Measurements from ENCODE around the gene MLLT10. TPM values are rescaled to one million over a fixed set of nuclear protein-coding genes. Genes with fewer than 3 reads are reported as not detected.

The MLLT10 gene
- total and polyA plus RNA-seq, 10 of the 15 experiments (the other 5 are each of a cell fraction or from before 2014, with no cell fraction given), result 8.7 to 61.1 (median 28.5) TPM

- RAD21 ChIA-PET (ENCODE audit: unreplicated experiment), result interaction anchor here (1.4 to 1.9 kb wide), 2 partner anchors 11 to 169 kb away, joined by 4 read pairs; no protein-coding TSS in a partner anchor
- SMC1A ChIA-PET (ENCODE audit: uncharacterized antibody, unreplicated experiment), result interaction anchor here (0.7 to 2.5 kb wide), 5 partner anchors 8 to 223 kb away, joined by 3 to 15 read pairs (median 4); no protein-coding TSS in a partner anchor
- H3K4me1 ChIP-seq (ENCODE audit: control insufficient read depth, insufficient read depth, low read length), result peaks cover 3% of the 10 kb centered on the region
- H3K9ac ChIP-seq (ENCODE audit: control insufficient read depth, insufficient read depth, low read length), result no peak overlapping the region
- H4K20me1 ChIP-seq (ENCODE audit: control insufficient read depth, insufficient read depth), result no peaks in the 10 kb centered on the region
- no peak for FAIRE-seq
- intact Hi-C loops (cut with micrococcal nuclease; ENCODE audit: unreplicated experiment) (no loop called here), in situ Hi-C loops (cut with MboI) (no loop called here)
- TF ChIP-seq ETV6 (conservative IDR thresholded peaks at IDR 0.05 in 1 of 2, IDR thresholded peaks at IDR 0.05 in 1 of 2; ENCODE audit: borderline replicate concordance in 1 of 2, low read depth in 1 of 2) (no peak), SRF (IDR thresholded peaks at IDR 0.05; ENCODE audit: low read depth in 2 of 2, low read length in 2 of 2) (no peak), CBX3 (IDR thresholded peaks at IDR 0.05; ENCODE audit: borderline replicate concordance, low read depth) (no peak), ZBED1 (IDR thresholded peaks at IDR 0.05; ENCODE audit: borderline replicate concordance) (no peak)
- H2AFZ ChIP-seq (ENCODE audit: control insufficient read depth, low read depth, low read length), result no peak overlapping the region
- no peak overlapping the region for H3K27ac ChIP-seq (ENCODE audit: control insufficient read depth, insufficient read depth)
- no peak for ATAC-seq
- CTCF ChIA-PET, result interaction anchor here (0.5 to 2.4 kb wide), 3 partner anchors 12 to 740 kb away, joined by 3 to 12 read pairs (median 3); no protein-coding TSS in a partner anchor
- POLR2A ChIA-PET, result interaction anchor here (0.9 to 1.8 kb wide), 2 partner anchors 8 to 11 kb away, joined by 3 to 6 read pairs; no protein-coding TSS in a partner anchor
- 26% methylated on average over 1 of the region's 1 CpG for WGBS (ENCODE audit: insufficient coverage, insufficient replicate concordance, low lambda C conversion rate, missing lambda C conversion rate)
- no peak overlapping the region for H3K4me3 ChIP-seq
- DNase-seq (ENCODE audit: low read depth, low spot score), result no peak
- H3K36me3 ChIP-seq (ENCODE audit: control insufficient read depth in 2 of 2, insufficient read depth in 2 of 2, low read length in 1 of 2), result peaks cover 0 to 13% of the 10 kb centered on the region in 2 experiments; a peak in 2 of 4 replicates
- no peaks in the 10 kb centered on the region for H3K9me3 ChIP-seq (replicated peaks; ENCODE audit: control insufficient read depth, insufficient read depth, low read length)
- no peak overlapping the region for H3K4me2 ChIP-seq (ENCODE audit: control insufficient read depth, insufficient read depth)
- no TSS peak for BruUV-seq (replicated peaks)
- H3K27me3 ChIP-seq (replicated peaks in 1 of 2; ENCODE audit: control insufficient read depth in 2 of 2, insufficient read depth in 2 of 2, low read length in 1 of 2), result no peaks in the 10 kb centered on the region
- no peaks in the 10 kb centered on the region; the same call in 1 of the 2 replicates for H3K79me2 ChIP-seq (ENCODE audit: control insufficient read depth, insufficient read depth, low read length)
These were observed 185.5 kb downstream of the MLLT10 start for GRCh38 chr10:21719502-21719901.

GRCh38 chr10:21720090-21720489 is 186.1 kb downstream of the MLLT10 start:
- peaks cover 0 to 12% of the 10 kb centered on the region in 2 experiments; a peak in 2 of 4 replicates for H3K36me3 ChIP-seq (ENCODE audit: control insufficient read depth in 2 of 2, insufficient read depth in 2 of 2, low read length in 1 of 2)
- 100% methylated on average over 3 of the region's 3 CpGs for WGBS (ENCODE audit: insufficient coverage, insufficient replicate concordance, low lambda C conversion rate, missing lambda C conversion rate)
- peak; percentile 64 for ATAC-seq
- no TSS peak for BruUV-seq (replicated peaks)
- H3K4me1 ChIP-seq (ENCODE audit: control insufficient read depth, insufficient read depth, low read length), result peaks cover 9% of the 10 kb centered on the region
- ChIA-PET CTCF (interaction anchor here (1.0 to 2.4 kb wide), 5 partner anchors 10 to 226 kb away, joined by 3 to 12 read pairs (median 5); no protein-coding TSS in a partner anchor), SMC1A (ENCODE audit: uncharacterized antibody, unreplicated experiment) (interaction anchor here (0.7 to 2.5 kb wide), 7 partner anchors 9 to 224 kb away, joined by 3 to 15 read pairs (median 3); no protein-coding TSS in a partner anchor), RAD21 (ENCODE audit: unreplicated experiment) (interaction anchor here (1.2 to 1.9 kb wide), 3 partner anchors 9 to 168 kb away, joined by 4 to 5 read pairs (median 4); no protein-coding TSS in a partner anchor), POLR2A (interaction anchor here (0.9 to 1.8 kb wide), 2 partner anchors 9 to 11 kb away, joined by 3 to 6 read pairs; no protein-coding TSS in a partner anchor)
- H2AFZ ChIP-seq (ENCODE audit: control insufficient read depth, low read depth, low read length), result no peak overlapping the region
- no peaks in the 10 kb centered on the region for H3K27me3 ChIP-seq (replicated peaks in 1 of 2; ENCODE audit: control insufficient read depth in 2 of 2, insufficient read depth in 2 of 2, low read length in 1 of 2)
- no peak overlapping the region for H3K27ac ChIP-seq (ENCODE audit: control insufficient read depth, insufficient read depth)
- H3K9me3 ChIP-seq (replicated peaks; ENCODE audit: control insufficient read depth, insufficient read depth, low read length), result no peaks in the 10 kb centered on the region
- in situ Hi-C loops (cut with MboI), result loop anchor here (10.0 kb wide), 1 partner anchor 445 kb away; no protein-coding TSS in a partner anchor
- no peak overlapping the region for H3K4me3 ChIP-seq
- DNase-seq (ENCODE audit: low read depth, low spot score), result no peak
- intact Hi-C loops (cut with micrococcal nuclease; ENCODE audit: unreplicated experiment), result no loop called here
- no peak overlapping the region for H3K9ac ChIP-seq (ENCODE audit: control insufficient read depth, insufficient read depth, low read length)
- H4K20me1 ChIP-seq (ENCODE audit: control insufficient read depth, insufficient read depth), result no peaks in the 10 kb centered on the region
- no peak for FAIRE-seq
- no peaks in the 10 kb centered on the region; the same call in 1 of the 2 replicates for H3K79me2 ChIP-seq (ENCODE audit: control insufficient read depth, insufficient read depth, low read length)
- H3K4me2 ChIP-seq (ENCODE audit: control insufficient read depth, insufficient read depth), result no peak overlapping the region
- TF ChIP-seq HCFC1 (IDR thresholded peaks at IDR 0.05; ENCODE audit: low read length) (no peak), PKNOX1 (IDR thresholded peaks at IDR 0.05) (peak; percentile 27; the same call in 1 of the 2 replicates), RELB (IDR thresholded peaks at IDR 0.05; ENCODE audit: low read depth) (peak; percentile 56), SP1 (IDR thresholded peaks at IDR 0.05; ENCODE audit: low read depth, low read length) (no peak), BMI1 (IDR thresholded peaks at IDR 0.05; ENCODE audit: borderline replicate concordance) (0 out of 2 replicates have a peak, but pooled peaks have one; percentile 22), IKZF2 (IDR thresholded peaks at IDR 0.05) (peak; percentile 33 to 50; a peak in 2 of 4 replicates), CHD2 (IDR thresholded peaks at IDR 0.05; ENCODE audit: borderline replicate concordance, low read depth, low read length) (no peak)

Data from GM12878 (cell line).